MCF 10A (cell line): Measurements from ENCODE around the gene CEP170. TPM values are rescaled to one million over a fixed set of nuclear protein-coding genes. Genes with fewer than 3 reads are reported as not detected.

ENCODE experiments used
- BruUV-seq: library from RNA; stranded (reverse); fragments of 400-500 nt; replicated peaks from 2 replicates; lab custom pipeline; 2021; lab: Mats Ljungman, UMichigan
- CTCF ChIA-PET: fragments of 300-600 bp; sonication (Branson Sonifier 250); formaldehyde crosslinking; extraction: SDS; loops from one replicate; lab custom pipeline; 2021; ENCODE audit warnings: antibody characterized with exemption, inconsistent platforms; lab: Yijun Ruan, JAX
- POLR2A ChIA-PET: fragments of 300-600, 350-650 bp; sonication (Branson Sonifier 250); formaldehyde crosslinking; extraction: SDS; loops from one replicate; lab custom pipeline; 2020; ENCODE audit warnings: antibody characterized with exemption, inconsistent platforms; lab: Yijun Ruan, JAX
- DNase-seq: peaks from one replicate; pipeline ENCODE4 v3.0.0-alpha.2; 2018; ENCODE audit not compliant: unreplicated experiment
- H3K27ac Mint-ChIP-seq: one replicate; pipeline ENCODE4 v1.8.0; 2022; ENCODE audit warnings: mild to moderate bottlenecking, low read depth, mixed read lengths; ENCODE audit not compliant: unreplicated experiment
- H3K27me3 Mint-ChIP-seq: one replicate; pipeline ENCODE4 v1.8.0; 2022; ENCODE audit warnings: mixed read lengths; ENCODE audit not compliant: insufficient read depth, unreplicated experiment
- H3K36me3 Mint-ChIP-seq: one replicate; pipeline ENCODE4 v1.8.0; 2022; ENCODE audit warnings: mild to moderate bottlenecking, moderate library complexity, mixed read lengths; ENCODE audit not compliant: insufficient read depth, unreplicated experiment
- H3K4me1 Mint-ChIP-seq: one replicate; pipeline ENCODE4 v1.8.0; 2022; ENCODE audit warnings: mixed read lengths; ENCODE audit not compliant: insufficient read depth, unreplicated experiment
- H3K4me3 Mint-ChIP-seq: one replicate; pipeline ENCODE4 v1.8.0; 2022; ENCODE audit warnings: mild to moderate bottlenecking, moderate library complexity, mixed read lengths; ENCODE audit not compliant: unreplicated experiment
- H3K9me3 Mint-ChIP-seq: one replicate; pipeline ENCODE4 v1.8.0; 2022; ENCODE audit warnings: mixed read lengths; ENCODE audit not compliant: unreplicated experiment
- intact Hi-C: fragments of 100-400 bp; cut with micrococcal nuclease; formaldehyde crosslinking; loops from 2 replicates; pipeline ENCODE4 v1.14.1; 2022
- total RNA-seq: library from RNA; stranded (reverse); gene quantifications from 2 replicates; pipeline ENCODE4 v1.2.3, GENCODE V29; 2022
- TF ChIP-seq, protein P1 (sequence below): fragments of 200-600 bp; IDR thresholded peaks from one replicate; pipeline ENCODE4 v1.8.0; 2022; ENCODE audit warnings: antibody characterized with exemption, mild to moderate bottlenecking; ENCODE audit not compliant: unreplicated experiment

Gene CEP170
- total RNA-seq, 1 experiment from 2014 or later = 182 TPM

DNA sequence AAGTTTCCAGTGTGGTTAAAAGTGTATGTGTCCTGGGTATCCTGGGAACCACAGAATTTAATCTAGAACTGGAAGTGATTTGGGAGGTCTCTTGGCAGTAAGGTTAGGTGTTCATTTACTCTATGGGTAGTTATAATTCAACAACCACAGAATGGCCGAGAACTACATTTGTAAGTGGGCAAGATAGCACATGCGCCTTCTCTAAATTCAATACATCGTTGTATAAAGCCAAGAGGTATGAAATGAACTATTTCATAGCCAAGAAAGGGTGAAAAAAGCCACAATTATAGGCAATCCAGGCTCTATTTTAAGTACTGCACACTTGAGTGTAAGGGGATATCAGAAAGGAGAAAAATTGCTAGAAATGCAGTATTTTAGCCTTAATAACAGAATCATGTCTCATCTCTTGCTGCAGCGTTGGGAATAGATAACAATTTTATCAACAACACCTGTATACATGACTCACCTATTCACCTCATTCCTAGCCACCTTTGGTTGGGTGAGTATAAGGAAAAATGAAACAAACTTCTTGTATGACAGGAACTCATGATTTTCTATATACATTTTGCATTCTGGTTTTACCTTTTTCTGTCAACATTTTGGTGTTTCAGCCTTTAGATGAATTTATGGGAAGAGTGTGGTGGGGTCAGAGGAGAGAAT lies 5.3 kb upstream of the CEP170 start:
- POLR2A ChIA-PET = interaction anchor here (0.8 kb wide), 1 partner anchor 12 kb away, joined by 3 read pairs; no protein-coding TSS in a partner anchor
- intact Hi-C loops = no loop called here
- Mint-ChIP-seq H3K27me3 (no peaks in the 10 kb centered on the region), H3K27ac (peak overlapping the region; percentile 54), H3K36me3 (peaks cover 19% of the 10 kb centered on the region), H3K9me3 (no peaks in the 10 kb centered on the region), H3K4me3 (no peak overlapping the region), H3K4me1 (peaks cover 27% of the 10 kb centered on the region)
- DNase-seq = no peak
- BruUV-seq = no TSS peak
- CTCF ChIA-PET = no interaction called here
- TF ChIP-seq, protein P1, sequence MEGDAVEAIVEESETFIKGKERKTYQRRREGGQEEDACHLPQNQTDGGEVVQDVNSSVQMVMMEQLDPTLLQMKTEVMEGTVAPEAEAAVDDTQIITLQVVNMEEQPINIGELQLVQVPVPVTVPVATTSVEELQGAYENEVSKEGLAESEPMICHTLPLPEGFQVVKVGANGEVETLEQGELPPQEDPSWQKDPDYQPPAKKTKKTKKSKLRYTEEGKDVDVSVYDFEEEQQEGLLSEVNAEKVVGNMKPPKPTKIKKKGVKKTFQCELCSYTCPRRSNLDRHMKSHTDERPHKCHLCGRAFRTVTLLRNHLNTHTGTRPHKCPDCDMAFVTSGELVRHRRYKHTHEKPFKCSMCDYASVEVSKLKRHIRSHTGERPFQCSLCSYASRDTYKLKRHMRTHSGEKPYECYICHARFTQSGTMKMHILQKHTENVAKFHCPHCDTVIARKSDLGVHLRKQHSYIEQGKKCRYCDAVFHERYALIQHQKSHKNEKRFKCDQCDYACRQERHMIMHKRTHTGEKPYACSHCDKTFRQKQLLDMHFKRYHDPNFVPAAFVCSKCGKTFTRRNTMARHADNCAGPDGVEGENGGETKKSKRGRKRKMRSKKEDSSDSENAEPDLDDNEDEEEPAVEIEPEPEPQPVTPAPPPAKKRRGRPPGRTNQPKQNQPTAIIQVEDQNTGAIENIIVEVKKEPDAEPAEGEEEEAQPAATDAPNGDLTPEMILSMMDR = no peak

DNA sequence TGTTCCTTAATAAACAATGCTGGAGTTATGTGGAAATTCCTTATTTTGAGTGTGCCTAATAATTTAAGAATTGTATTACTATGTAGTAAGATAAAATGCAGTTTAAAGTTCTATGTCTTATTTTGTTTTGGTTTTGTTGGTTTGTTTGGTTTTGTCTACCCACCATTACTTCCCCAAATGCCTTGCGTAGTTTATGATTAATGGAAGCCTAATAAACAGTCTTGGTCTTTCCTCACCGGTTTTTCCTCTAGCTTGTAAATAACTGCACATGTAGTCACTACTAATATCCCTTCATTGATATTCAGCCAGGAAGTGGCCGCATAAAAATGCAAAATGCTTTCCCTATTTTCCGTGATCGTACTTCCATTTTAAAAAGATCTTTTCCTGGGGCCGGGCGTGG lies 3.6 kb upstream of the CEP170 start:
- peaks cover 19% of the 10 kb centered on the region for H3K36me3 Mint-ChIP-seq
- POLR2A ChIA-PET = interaction anchor here (1.3 to 7.9 kb wide), 5 partner anchors 8 to 45 kb away, joined by 3 to 161 read pairs (median 40); no protein-coding TSS in a partner anchor
- H3K4me1 Mint-ChIP-seq = peaks cover 17% of the 10 kb centered on the region
- no peaks in the 10 kb centered on the region for H3K27me3 Mint-ChIP-seq
- H3K4me3 Mint-ChIP-seq = no peak overlapping the region
- no peaks in the 10 kb centered on the region for H3K9me3 Mint-ChIP-seq
- no TSS peak for BruUV-seq
- TF ChIP-seq, protein P1 = no peak
- CTCF ChIA-PET = no interaction called here
- intact Hi-C loops = no loop called here
- no peak overlapping the region for H3K27ac Mint-ChIP-seq
- DNase-seq = no peak

GRCh38 chr1:243257189-243257588 lies 2.1 kb upstream of the CEP170 start:
- peak overlapping the region; percentile 84 for H3K4me3 Mint-ChIP-seq
- no peak for DNase-seq
- H3K9me3 Mint-ChIP-seq = no peaks in the 10 kb centered on the region
- H3K4me1 Mint-ChIP-seq = peaks cover 17% of the 10 kb centered on the region
- ChIA-PET POLR2A (interaction anchor here (0.6 to 8.3 kb wide), 14 partner anchors 9 to 791 kb away, joined by 3 to 208 read pairs (median 26); no protein-coding TSS in a partner anchor), CTCF (interaction anchor here (0.7 to 2.0 kb wide), 6 partner anchors 9 to 51 kb away, joined by 3 to 16 read pairs (median 4); no protein-coding TSS in a partner anchor)
- H3K27ac Mint-ChIP-seq = no peak overlapping the region
- no TSS peak for BruUV-seq
- H3K27me3 Mint-ChIP-seq = no peaks in the 10 kb centered on the region
- H3K36me3 Mint-ChIP-seq = peaks cover 17% of the 10 kb centered on the region
- intact Hi-C loops = no loop called here
- TF ChIP-seq, protein P1 = no peak

- Mint-ChIP-seq H3K9me3 (no peaks in the 10 kb centered on the region), H3K27ac (peak overlapping the region; percentile 97), H3K27me3 (no peaks in the 10 kb centered on the region), H3K4me1 (peaks cover 23% of the 10 kb centered on the region), H3K36me3 (peaks cover 11% of the 10 kb centered on the region), H3K4me3 (peak overlapping the region; percentile 84)
- intact Hi-C loops = no loop called here
- no TSS peak for BruUV-seq
- POLR2A ChIA-PET = interaction anchor here (0.5 to 8.3 kb wide), 25 partner anchors 9 to 1713 kb away, joined by 3 to 208 read pairs (median 5); partner anchors contain the start of gene COX20
- CTCF ChIA-PET = interaction anchor here (0.6 to 2.0 kb wide), 8 partner anchors 9 to 1012 kb away, joined by 3 to 16 read pairs (median 4); no protein-coding TSS in a partner anchor
- DNase-seq = no peak
- TF ChIP-seq, protein P1 = no peak
Observed at GRCh38 chr1:243256590-243256989, 1.5 kb upstream of the CEP170 start.
